GM12878 (cell line): Measurements from ENCODE around the gene THYN1.

Experiments
- ASH2L ChIP-seq: fragments of 300-600, 200-600 bp; sonication (generic); IDR thresholded peaks from 2 replicates; pipeline ENCODE4 v1.6.1; 2017; ENCODE audit warnings: low read depth, mild to moderate bottlenecking, borderline replicate concordance
- BRCA1 ChIP-seq: IDR thresholded peaks from 2 replicates; pipeline ENCODE4 v1.6.1; 2011; ENCODE audit warnings: low read depth, low read length, improper control_type of control experiment
- CTCF ChIP-seq, 3 experiments: IDR thresholded peaks in 2 of 3; conservative IDR thresholded peaks in 1 of 3; 2 replicates each; pipeline ENCODE4 v1.5.1; 2011; ENCODE audit warnings: low read depth in 3 of 3, low read length in 3 of 3, mild to moderate bottlenecking in 3 of 3, control low read depth in 2 of 3, moderate library complexity in 2 of 3, inconsistent platforms in 1 of 3, mixed read lengths in 1 of 3; ENCODE audit not compliant: control insufficient read depth in 2 of 3, insufficient read depth in 1 of 3; ENCODE audit errors: extremely low read depth in 1 of 3
- GABPA ChIP-seq: IDR thresholded peaks from 2 replicates; pipeline ENCODE4 v1.6.1; 2014; ENCODE audit warnings: antibody characterized with exemption, low read depth, mild to moderate bottlenecking, inconsistent platforms
- HDGF ChIP-seq: fragments of 450-650 bp; IDR thresholded peaks from 2 replicates; pipeline ENCODE4 v1.6.1; 2016; ENCODE audit warnings: antibody characterized with exemption
- NFIC ChIP-seq: IDR thresholded peaks from 2 replicates; pipeline ENCODE4 v1.6.1; 2012; ENCODE audit warnings: low read depth, mild to moderate bottlenecking, inconsistent platforms, low read length, moderate library complexity
- POLR2A ChIP-seq: IDR thresholded peaks from 2 replicates; pipeline ENCODE4 v1.6.1; 2011; ENCODE audit warnings: low read depth, mild to moderate bottlenecking, low read length
- RBBP5 ChIP-seq: fragments of 200-600 bp; sonication (generic); conservative IDR thresholded peaks from 2 replicates; pipeline ENCODE4 v1.6.1; 2016
- TF ChIP-seq, protein P1 (sequence below): fragments of 450-650 bp; IDR thresholded peaks from 2 replicates; pipeline ENCODE4 v1.6.1; 2018; ENCODE audit warnings: mild to moderate bottlenecking, low read depth, moderate library complexity; ENCODE audit not compliant: partially characterized antibody

- no peak for TF ChIP-seq RBBP5
- no peak for TF ChIP-seq HDGF
- TF ChIP-seq, protein P1, sequence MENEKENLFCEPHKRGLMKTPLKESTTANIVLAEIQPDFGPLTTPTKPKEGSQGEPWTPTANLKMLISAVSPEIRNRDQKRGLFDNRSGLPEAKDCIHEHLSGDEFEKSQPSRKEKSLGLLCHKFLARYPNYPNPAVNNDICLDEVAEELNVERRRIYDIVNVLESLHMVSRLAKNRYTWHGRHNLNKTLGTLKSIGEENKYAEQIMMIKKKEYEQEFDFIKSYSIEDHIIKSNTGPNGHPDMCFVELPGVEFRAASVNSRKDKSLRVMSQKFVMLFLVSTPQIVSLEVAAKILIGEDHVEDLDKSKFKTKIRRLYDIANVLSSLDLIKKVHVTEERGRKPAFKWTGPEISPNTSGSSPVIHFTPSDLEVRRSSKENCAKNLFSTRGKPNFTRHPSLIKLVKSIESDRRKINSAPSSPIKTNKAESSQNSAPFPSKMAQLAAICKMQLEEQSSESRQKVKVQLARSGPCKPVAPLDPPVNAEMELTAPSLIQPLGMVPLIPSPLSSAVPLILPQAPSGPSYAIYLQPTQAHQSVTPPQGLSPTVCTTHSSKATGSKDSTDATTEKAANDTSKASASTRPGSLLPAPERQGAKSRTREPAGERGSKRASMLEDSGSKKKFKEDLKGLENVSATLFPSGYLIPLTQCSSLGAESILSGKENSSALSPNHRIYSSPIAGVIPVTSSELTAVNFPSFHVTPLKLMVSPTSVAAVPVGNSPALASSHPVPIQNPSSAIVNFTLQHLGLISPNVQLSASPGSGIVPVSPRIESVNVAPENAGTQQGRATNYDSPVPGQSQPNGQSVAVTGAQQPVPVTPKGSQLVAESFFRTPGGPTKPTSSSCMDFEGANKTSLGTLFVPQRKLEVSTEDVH, result no peak
- no peak for TF ChIP-seq BRCA1
- TF ChIP-seq GABPA, result no peak
- TF ChIP-seq POLR2A, result no peak
- no peak for TF ChIP-seq ASH2L
- TF ChIP-seq CTCF (IDR thresholded peaks at IDR 0.05 in 2 of 3, conservative IDR thresholded peaks at IDR 0.05 in 1 of 3; ENCODE audit: control insufficient read depth in 2 of 3, extremely low read depth in 1 of 3, insufficient read depth in 1 of 3, low read depth in 3 of 3, low read length in 3 of 3), result no peak
- TF ChIP-seq NFIC, result no peak
Observed at GRCh38 chr11:134231958-134232659, 21.0 kb downstream of the THYN1 start.
